K562 (cell line): ENCODE data around the gene PPEF2. TPM values are rescaled to one million over a fixed set of nuclear protein-coding genes. Genes with fewer than 3 reads are reported as not detected.

Experiments
- KDM4B ChIP-seq, 2 experiments: fragments of 450-650 bp in 1 of 2; sonication (generic) in 1 of 2; IDR thresholded peaks; 2 replicates each; pipeline ENCODE4 v1.6.1; 2016 to 2017; ENCODE audit warnings: borderline replicate concordance in 2 of 2, antibody characterized with exemption in 1 of 2, low read depth in 1 of 2, mild to moderate bottlenecking in 1 of 2
- SMAD1 ChIP-seq: fragments of 150-350 bp; IDR thresholded peaks from 2 replicates; pipeline ENCODE4 v1.6.1; 2014; ENCODE audit warnings: low read length, low read depth; ENCODE audit not compliant: partially characterized antibody
- XRCC4 ChIP-seq: IDR thresholded peaks from one replicate; pipeline ENCODE4 v1.6.1; 2011; ENCODE audit not compliant: insufficient read depth, insufficient read length; ENCODE audit errors: extremely low read depth
- ZNF507 ChIP-seq: conservative IDR thresholded peaks from 2 replicates; pipeline ENCODE4 v1.6.1; 2017; ENCODE audit warnings: missing genetic modification characterization, missing compliant biosample characterization
- ZNF79 ChIP-seq: fragments of 250-450 bp; sonication (Bioruptor Pico); IDR thresholded peaks from 2 replicates; pipeline ENCODE4 v1.4.0; 2020; ENCODE audit warnings: low read depth, mild to moderate bottlenecking, moderate library complexity
- polyA plus RNA-seq, 8 experiments: library from polyadenylated mRNA; depleted of rRNA in 4 of 8; stranded (reverse) in 5 of 8; unstranded in 3 of 8; fragments of >200 nt; fragmentation: Nextera tagmentation in 2 of 8; fragmentation: Illumina TruSeq in 1 of 8; extraction: Ambion mirVana in 2 of 8; extraction: Trizol in 1 of 8; gene quantifications; 2 replicates each; pipeline versions ENCODE4 v1.2.1 to v1.2.3, GENCODE V29; 2011 to 2014; ENCODE audit warnings: inconsistent platforms in 1 of 8, missing spikeins in 1 of 8
- total RNA-seq, 7 experiments: library from RNA; depleted of rRNA in 6 of 7; stranded (reverse); fragments of >200 nt in 6 of 7; fragmentation: Illumina TruSeq in 2 of 7; extraction: Trizol in 2 of 7; gene quantifications; 2 replicates each; pipeline versions ENCODE4 v1.2.1 to v1.2.3, GENCODE V29; 2011 to 2021; ENCODE audit warnings: low replicate concordance in 1 of 7
- TF ChIP-seq, protein P1 (sequence below): sonication (generic); formaldehyde crosslinking; IDR thresholded peaks from 2 replicates; pipeline ENCODE4 v1.8.1; 2023; ENCODE audit warnings: mild to moderate bottlenecking, missing genetic modification reagents
- TF ChIP-seq, protein P2 (sequence below): conservative IDR thresholded peaks from 2 replicates; pipeline ENCODE4 v1.6.1; 2011; ENCODE audit warnings: low read depth, mild to moderate bottlenecking, low read length; ENCODE audit not compliant: control insufficient read depth
- TF ChIP-seq, protein P3 (sequence below), 3 experiments: fragments of 200-800 bp in 1 of 3; fragments of 250-450 bp in 1 of 3; fragments of 450-650 bp in 1 of 3; sonication (Bioruptor Pico) in 1 of 3; sonication (Bioruptor generic) in 1 of 3; formaldehyde crosslinking in 1 of 3; IDR thresholded peaks; 2 replicates each; pipeline versions ENCODE4 v1.6.1 to v1.8.0; 2016 to 2022; ENCODE audit warnings: mild to moderate bottlenecking in 2 of 3, missing genetic modification characterization in 2 of 3, missing compliant biosample characterization in 1 of 3, moderate library complexity in 1 of 3

PPEF2 gene
- total and polyA plus RNA-seq, 9 of the 15 experiments (the other 6 are each of a cell fraction or from before 2014, with no cell fraction given): not detected

DNA sequence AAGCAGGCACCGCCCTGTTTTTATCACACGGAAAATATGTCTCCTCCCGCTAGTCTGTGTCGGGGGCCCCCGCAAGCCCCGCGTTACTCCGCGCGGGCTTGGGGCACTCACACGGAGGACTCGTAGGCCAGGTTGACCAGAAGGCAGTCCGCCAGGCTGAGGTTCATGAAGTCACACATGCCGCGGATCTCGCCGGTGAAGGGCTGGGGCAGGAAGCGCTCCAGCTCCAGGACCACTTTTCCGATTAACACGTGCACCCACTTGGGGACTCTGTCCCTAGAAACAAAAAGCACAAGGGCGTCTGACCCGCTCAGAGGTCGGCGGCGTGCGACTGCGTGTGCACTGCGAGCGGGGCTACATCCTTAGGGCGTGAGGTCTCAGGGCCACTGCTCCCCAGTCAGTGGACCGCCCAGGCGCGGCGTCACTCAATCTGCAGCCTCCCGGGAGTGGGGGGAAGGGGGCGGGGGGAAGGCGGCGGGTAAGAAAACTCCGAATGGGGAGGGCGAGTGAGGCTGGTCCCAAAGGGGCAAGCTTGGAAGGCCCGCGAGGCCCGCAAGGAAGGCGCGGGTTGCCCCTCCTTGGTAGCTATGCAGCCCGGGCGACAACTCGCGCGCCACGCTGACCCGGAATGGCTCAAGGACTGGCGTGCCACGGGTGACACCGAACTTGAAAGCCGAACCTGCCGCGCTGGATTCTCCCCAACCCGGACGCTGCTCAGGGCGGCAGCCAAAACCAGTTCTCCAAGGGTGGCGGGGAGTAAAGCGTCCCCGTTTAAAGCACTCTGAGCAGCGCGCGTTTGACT lies 37.8 kb upstream of the PPEF2 start (continued):
- TF ChIP-seq, protein P1, sequence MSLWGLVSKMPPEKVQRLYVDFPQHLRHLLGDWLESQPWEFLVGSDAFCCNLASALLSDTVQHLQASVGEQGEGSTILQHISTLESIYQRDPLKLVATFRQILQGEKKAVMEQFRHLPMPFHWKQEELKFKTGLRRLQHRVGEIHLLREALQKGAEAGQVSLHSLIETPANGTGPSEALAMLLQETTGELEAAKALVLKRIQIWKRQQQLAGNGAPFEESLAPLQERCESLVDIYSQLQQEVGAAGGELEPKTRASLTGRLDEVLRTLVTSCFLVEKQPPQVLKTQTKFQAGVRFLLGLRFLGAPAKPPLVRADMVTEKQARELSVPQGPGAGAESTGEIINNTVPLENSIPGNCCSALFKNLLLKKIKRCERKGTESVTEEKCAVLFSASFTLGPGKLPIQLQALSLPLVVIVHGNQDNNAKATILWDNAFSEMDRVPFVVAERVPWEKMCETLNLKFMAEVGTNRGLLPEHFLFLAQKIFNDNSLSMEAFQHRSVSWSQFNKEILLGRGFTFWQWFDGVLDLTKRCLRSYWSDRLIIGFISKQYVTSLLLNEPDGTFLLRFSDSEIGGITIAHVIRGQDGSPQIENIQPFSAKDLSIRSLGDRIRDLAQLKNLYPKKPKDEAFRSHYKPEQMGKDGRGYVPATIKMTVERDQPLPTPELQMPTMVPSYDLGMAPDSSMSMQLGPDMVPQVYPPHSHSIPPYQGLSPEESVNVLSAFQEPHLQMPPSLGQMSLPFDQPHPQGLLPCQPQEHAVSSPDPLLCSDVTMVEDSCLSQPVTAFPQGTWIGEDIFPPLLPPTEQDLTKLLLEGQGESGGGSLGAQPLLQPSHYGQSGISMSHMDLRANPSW (CRISPR knock-in tag): no peak
- TF ChIP-seq XRCC4 (no peak), ZNF507 (tag) (no peak), ZNF79 (CRISPR knock-in tag) (no peak), SMAD1 (no peak), KDM4B (IDR thresholded peaks at IDR 0.05; ENCODE audit: borderline replicate concordance in 2 of 2, low read depth in 1 of 2) (no peak)
- TF ChIP-seq, protein P2, sequence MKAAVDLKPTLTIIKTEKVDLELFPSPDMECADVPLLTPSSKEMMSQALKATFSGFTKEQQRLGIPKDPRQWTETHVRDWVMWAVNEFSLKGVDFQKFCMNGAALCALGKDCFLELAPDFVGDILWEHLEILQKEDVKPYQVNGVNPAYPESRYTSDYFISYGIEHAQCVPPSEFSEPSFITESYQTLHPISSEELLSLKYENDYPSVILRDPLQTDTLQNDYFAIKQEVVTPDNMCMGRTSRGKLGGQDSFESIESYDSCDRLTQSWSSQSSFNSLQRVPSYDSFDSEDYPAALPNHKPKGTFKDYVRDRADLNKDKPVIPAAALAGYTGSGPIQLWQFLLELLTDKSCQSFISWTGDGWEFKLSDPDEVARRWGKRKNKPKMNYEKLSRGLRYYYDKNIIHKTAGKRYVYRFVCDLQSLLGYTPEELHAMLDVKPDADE: no peak
- TF ChIP-seq, protein P3, sequence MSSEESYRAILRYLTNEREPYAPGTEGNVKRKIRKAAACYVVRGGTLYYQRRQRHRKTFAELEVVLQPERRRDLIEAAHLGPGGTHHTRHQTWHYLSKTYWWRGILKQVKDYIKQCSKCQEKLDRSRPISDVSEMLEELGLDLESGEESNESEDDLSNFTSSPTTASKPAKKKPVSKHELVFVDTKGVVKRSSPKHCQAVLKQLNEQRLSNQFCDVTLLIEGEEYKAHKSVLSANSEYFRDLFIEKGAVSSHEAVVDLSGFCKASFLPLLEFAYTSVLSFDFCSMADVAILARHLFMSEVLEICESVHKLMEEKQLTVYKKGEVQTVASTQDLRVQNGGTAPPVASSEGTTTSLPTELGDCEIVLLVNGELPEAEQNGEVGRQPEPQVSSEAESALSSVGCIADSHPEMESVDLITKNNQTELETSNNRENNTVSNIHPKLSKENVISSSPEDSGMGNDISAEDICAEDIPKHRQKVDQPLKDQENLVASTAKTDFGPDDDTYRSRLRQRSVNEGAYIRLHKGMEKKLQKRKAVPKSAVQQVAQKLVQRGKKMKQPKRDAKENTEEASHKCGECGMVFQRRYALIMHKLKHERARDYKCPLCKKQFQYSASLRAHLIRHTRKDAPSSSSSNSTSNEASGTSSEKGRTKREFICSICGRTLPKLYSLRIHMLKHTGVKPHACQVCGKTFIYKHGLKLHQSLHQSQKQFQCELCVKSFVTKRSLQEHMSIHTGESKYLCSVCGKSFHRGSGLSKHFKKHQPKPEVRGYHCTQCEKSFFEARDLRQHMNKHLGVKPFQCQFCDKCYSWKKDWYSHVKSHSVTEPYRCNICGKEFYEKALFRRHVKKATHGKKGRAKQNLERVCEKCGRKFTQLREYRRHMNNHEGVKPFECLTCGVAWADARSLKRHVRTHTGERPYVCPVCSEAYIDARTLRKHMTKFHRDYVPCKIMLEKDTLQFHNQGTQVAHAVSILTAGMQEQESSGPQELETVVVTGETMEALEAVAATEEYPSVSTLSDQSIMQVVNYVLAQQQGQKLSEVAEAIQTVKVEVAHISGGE (CRISPR knock-in tag; IDR thresholded peaks at IDR 0.05): 0 out of 6 replicates have a peak, but pooled peaks of 1 of the 3 experiments have one; percentile 2
